Measurements from ENCODE around the gene DHX38. TPM values are rescaled to one million over a fixed set of nuclear protein-coding genes. Genes with fewer than 3 reads are reported as not detected.
"Not testable (repeated sequence)": the region's sequence is repeated elsewhere in the genome, so short reads cannot be mapped to it uniquely, and the experiment has no call there.

DHX38 gene
- total RNA-seq: 10 to 100 TPM; 72.2 to 77.7 TPM

DNA sequence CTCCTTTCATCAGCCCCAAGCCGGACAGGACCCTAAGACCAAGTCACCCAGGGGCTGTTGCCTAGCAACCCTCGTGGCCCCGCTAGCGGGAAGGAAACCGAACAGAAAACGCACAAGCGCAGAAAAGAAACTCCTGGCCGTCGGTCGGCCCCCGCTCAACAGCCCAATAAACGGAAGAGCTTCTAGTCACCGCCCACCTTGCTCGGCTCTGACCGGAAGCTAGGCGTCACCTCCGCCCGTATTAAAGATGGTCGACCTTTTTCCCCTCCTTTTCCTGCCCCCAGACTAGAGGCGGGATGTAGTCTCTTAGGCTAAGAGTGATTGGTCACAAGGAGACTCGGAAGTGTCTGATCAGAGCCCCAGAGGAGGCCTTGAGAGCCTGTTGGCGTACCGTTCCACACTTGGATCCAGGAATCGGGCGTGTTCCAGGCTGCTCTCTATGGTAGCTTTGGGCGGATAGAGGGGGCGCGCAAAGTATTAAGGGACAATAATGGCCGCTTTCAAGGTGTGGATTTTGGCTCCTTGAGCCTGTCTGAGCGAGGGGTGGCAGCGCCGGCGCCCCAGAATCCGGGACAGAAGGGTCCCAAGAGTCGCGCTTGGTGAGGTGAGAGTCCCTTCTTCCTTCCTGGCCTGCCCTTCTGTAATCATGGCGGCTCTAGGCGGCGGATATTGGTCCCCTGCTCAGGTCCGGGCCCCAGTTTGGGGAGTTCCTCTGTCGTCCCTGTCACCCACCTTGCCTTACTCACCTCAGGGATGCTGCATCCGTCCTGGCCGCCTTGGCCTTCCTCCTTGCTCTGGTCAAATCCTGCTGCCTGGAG is at the start of gene DHX38, which contains the start of gene TXNL4B:
TSS of gene DHX38 (plus strand) at position 400 of the 818 bp plus-strand sequence. CDS start 2,311 bp downstream, outside the sequence.
TSS of gene TXNL4B (minus strand) at position 173 of the 818 bp plus-strand sequence. CDS start 2,871 bp downstream, outside the sequence.
- Mint-ChIP-seq H3K27ac (peak within 1 kb of the TSS; percentile 94), H3K27me3 (no peaks in the 10 kb centered on the region), H3K36me3 (peaks cover 25% of the 10 kb centered on the region), H3K9me3 (no peaks in the 10 kb centered on the region), H3K4me3 (peak within 1 kb of the TSS; percentile 96), H3K4me1 (ENCODE audit: low read depth) (peaks cover 33% of the 10 kb centered on the region)
- CTCF ChIA-PET: interaction anchor here (0.6 to 2.0 kb wide), 4 partner anchors 27 to 220 kb away, joined by 3 to 7 read pairs (median 4); no protein-coding TSS in a partner anchor
- intact Hi-C loops (cut with micrococcal nuclease): loop anchor here (1.0 to 5.0 kb wide), 8 partner anchors 25 to 611 kb away; partner anchors contain the start of genes AP1G1, DHODH, IST1 and PHLPP2
- DNase-seq: peak; percentile 96
- POLR2A ChIA-PET: interaction anchor here (0.5 to 1.3 kb wide), 6 partner anchors 9 to 1658 kb away, joined by 3 to 8 read pairs (median 4); partner anchors contain the start of gene IST1

DNA sequence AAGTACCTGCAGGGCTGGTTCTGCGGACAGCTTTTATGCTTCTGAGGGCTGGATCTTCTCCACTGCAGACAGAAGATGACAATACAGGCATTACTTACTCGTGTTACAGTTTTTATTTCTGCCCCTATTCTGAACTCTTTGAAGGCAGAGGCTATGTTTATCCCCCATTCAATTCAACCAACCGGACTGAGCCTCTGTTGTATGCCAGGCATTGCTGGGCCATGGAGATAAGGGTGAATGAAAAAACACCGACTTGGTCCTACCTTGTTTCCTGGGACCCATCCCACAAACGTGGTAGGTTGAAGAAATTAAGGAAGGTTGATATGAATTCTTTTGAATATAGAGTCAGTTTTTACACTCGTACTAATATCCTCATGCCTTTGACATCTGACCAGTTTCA is 49.4 kb upstream of the DHX38 start:
- POLR2A ChIA-PET: no interaction called here
- Mint-ChIP-seq H3K9me3 (peaks cover 9% of the 10 kb centered on the region), H3K27me3 (no peaks in the 10 kb centered on the region), H3K4me3 (no peak overlapping the region), H3K27ac (no peak overlapping the region), H3K36me3 (peaks cover 25% of the 10 kb centered on the region), H3K4me1 (ENCODE audit: low read depth) (no peaks in the 10 kb centered on the region)
- intact Hi-C loops (cut with micrococcal nuclease): no loop called here
- CTCF ChIA-PET: no interaction called here
- DNase-seq: no peak

DNA sequence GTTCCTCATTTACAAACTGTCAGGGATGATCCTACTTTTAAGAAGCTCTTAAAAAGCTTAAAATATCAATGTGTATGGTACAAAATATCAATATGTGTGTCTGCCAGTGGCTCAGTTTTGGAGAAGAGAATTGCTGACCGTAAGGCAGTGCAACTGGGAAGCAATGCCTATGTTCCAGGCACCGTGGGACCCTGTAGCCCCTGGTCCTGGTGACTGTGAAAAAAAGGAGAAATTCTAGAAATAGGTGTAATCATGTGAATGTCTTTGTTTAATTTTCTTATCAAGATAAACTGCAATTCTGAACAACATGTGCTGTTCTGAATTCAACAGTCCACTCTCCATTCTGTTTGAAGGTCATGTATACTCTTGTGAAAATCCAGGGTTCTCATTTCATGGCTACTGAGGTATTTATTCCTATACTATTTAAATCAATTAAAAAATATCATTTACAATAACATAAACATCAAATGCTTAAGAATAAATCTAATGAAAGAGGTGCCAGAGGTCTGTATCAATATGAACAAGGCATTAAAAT is 48.8 kb upstream of the DHX38 start:
- no peak overlapping the region for H3K27ac Mint-ChIP-seq
- no peaks in the 10 kb centered on the region for H3K4me1 Mint-ChIP-seq (ENCODE audit: low read depth)
- peaks cover 26% of the 10 kb centered on the region for H3K36me3 Mint-ChIP-seq
- peaks cover 12% of the 10 kb centered on the region for H3K9me3 Mint-ChIP-seq
- H3K4me3 Mint-ChIP-seq: no peak overlapping the region
- intact Hi-C loops (cut with micrococcal nuclease): no loop called here
- DNase-seq: no peak
- ChIA-PET CTCF (no interaction called here), POLR2A (no interaction called here)
- no peaks in the 10 kb centered on the region for H3K27me3 Mint-ChIP-seq

DNA sequence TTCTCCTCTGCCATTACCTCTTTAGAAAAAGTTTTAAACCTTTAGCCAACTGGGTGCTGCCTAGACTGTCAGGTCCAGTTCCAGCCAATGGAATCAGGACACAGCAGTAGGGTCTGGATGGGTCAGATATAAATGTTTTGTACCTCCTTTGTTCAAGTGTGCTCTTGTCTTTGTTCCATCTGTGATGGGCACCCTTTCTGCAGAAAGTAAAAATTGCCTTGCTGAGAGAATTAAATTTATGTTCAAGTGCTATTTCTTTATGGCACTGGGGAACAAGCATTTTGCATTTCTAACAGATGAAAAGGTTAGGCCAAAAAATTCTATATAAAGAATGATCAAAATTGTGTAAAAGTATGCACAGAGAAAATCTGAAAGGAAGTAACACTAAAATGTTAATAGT is 44.5 kb upstream of the DHX38 start:
- H3K9me3 Mint-ChIP-seq: peaks cover 18% of the 10 kb centered on the region
- no peak overlapping the region for H3K4me3 Mint-ChIP-seq
- H3K27ac Mint-ChIP-seq: no peak overlapping the region
- DNase-seq: no peak
- intact Hi-C loops (cut with micrococcal nuclease): no loop called here
- ChIA-PET CTCF (no interaction called here), POLR2A (interaction anchor here (0.6 kb wide), 1 partner anchor 1366 kb away, joined by 4 read pairs; no protein-coding TSS in a partner anchor)
- H3K27me3 Mint-ChIP-seq: no peaks in the 10 kb centered on the region
- no peaks in the 10 kb centered on the region for H3K4me1 Mint-ChIP-seq (ENCODE audit: low read depth)
- peaks cover 6% of the 10 kb centered on the region for H3K36me3 Mint-ChIP-seq

DNA sequence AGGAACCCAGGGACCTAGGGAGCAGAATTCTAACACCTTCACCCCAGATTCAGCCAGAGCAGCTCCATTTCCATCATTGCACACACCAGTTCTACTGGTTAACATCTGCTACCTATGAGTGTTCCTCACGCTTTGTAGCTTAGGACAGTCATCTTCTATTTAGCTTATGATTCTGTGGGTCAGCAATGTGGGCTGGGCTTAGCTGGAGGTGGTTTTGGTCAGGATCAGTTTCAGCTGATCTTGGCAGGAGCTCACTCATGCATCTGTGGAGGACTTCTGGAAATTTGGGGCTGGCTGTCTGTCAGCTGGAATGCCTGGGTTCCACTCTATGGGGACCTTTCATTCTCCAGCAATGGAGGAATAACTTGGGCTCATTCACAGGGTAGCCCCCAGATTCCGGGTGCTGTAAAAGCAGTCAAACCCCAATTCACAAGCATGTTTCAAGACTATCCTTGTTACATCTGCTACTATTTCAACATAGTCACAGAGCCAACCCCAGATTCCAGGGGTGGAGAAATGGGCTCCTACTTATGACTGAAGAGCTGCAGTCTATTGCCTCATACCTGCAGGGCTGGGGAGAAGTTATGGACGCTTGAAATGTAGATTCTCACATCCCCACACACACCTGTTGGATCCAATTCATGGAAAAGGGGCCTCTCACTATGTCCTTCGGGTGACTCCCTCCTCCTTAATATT is 42.7 kb upstream of the DHX38 start:
- DNase-seq: no peak
- ChIA-PET POLR2A (no interaction called here), CTCF (no interaction called here)
- Mint-ChIP-seq H3K9me3 (peaks cover 18% of the 10 kb centered on the region), H3K4me3 (no peak overlapping the region), H3K36me3 (peaks cover 6% of the 10 kb centered on the region), H3K4me1 (ENCODE audit: low read depth) (no peaks in the 10 kb centered on the region), H3K27me3 (no peaks in the 10 kb centered on the region), H3K27ac (no peak overlapping the region)
- intact Hi-C loops (cut with micrococcal nuclease): no loop called here

DNA sequence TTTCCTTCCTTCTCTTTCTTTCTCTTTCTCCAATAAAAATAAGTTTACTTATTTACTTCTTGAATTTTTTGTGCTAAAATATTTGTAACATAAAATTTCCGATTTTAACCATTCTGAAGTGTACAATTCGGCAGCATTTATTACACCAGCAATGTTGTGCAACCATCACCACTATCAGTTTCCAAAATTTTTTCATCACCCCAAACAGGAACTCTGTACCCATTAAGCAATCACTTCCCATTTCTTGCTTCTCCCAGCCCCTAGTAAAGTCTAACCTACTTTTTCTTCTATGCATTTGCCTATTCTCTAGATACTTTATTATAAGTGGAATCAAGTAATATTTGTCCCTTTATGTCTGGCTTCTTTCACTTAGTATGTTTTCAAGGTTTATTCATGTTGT is 41.8 kb upstream of the DHX38 start:
- POLR2A ChIA-PET: no interaction called here
- Mint-ChIP-seq H3K4me3 (no peak overlapping the region), H3K27ac (no peak overlapping the region), H3K27me3 (no peaks in the 10 kb centered on the region), H3K4me1 (ENCODE audit: low read depth) (no peaks in the 10 kb centered on the region), H3K9me3 (peaks cover 18% of the 10 kb centered on the region), H3K36me3 (peaks cover 6% of the 10 kb centered on the region)
- intact Hi-C loops (cut with micrococcal nuclease): no loop called here
- no peak for DNase-seq
- CTCF ChIA-PET: no interaction called here

DNA sequence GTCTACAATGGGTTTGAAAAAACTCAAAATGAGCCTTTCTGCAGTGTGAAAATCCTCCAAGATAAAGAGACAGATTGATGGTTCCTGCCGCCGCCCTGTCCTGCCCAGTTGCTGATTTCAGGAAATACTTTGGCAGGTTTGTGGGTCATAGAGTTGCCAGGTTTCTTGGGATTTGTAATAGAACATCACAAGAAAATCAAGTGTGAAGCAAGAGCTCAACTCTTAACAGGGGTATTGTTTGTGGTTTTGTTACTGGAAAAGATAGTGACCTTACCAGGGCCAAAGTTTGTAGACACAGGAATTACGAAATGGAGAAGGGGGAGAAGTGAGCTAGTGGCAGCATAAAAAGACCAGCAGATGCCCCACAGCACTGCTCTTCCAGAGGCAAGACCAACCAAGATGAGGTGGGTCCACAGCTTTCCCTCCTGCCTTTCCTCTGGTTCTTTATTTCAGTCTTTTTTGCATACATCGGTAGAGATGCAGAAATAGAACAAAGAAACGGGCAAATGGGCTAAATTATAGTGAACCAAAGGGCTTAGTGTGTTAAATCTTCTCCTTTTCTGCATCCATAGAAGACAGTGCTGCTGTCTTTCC is 39.3 kb upstream of the DHX38 start, which contains the start of gene HP:
TSS of gene HP (plus strand) at position 252 of the 594 bp plus-strand sequence. CDS start at position 400, 148 bp downstream.
- CTCF ChIA-PET; intact Hi-C loops (cut with micrococcal nuclease); H3K27ac Mint-ChIP-seq; H3K36me3 Mint-ChIP-seq; POLR2A ChIA-PET; H3K27me3 Mint-ChIP-seq; DNase-seq; H3K4me3 Mint-ChIP-seq; H3K4me1 Mint-ChIP-seq (ENCODE audit: low read depth): not testable (repeated sequence)
- H3K9me3 Mint-ChIP-seq: peaks cover 12% of the 10 kb centered on the region

DNA sequence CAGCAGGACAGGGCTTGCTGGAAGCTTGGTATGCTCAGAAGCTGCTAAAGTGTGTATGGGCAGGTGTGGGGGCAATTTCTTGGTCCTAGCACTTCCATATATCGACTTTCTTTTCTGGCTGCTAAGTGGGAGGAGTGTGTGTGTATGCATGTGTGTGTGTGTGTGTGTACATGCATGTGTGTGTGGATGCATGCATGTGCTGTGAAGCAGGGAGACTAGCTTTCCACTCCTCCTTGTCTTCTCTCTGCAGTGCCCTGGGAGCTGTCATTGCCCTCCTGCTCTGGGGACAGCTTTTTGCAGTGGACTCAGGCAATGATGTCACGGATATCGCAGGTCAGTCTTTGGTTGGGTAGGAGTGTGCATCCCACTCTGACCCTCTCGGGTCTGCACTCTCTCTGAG is 37.7 kb upstream of the DHX38 start:
- no peaks in the 10 kb centered on the region for H3K36me3 Mint-ChIP-seq
- no peak overlapping the region for H3K4me3 Mint-ChIP-seq
- no peak overlapping the region for H3K27ac Mint-ChIP-seq
- CTCF ChIA-PET: no interaction called here
- POLR2A ChIA-PET: no interaction called here
- intact Hi-C loops (cut with micrococcal nuclease): no loop called here
- no peaks in the 10 kb centered on the region for H3K27me3 Mint-ChIP-seq
- H3K4me1 Mint-ChIP-seq (ENCODE audit: low read depth): no peaks in the 10 kb centered on the region
- H3K9me3 Mint-ChIP-seq: peaks cover under 1% of the 10 kb centered on the region
- no peak for DNase-seq

DNA sequence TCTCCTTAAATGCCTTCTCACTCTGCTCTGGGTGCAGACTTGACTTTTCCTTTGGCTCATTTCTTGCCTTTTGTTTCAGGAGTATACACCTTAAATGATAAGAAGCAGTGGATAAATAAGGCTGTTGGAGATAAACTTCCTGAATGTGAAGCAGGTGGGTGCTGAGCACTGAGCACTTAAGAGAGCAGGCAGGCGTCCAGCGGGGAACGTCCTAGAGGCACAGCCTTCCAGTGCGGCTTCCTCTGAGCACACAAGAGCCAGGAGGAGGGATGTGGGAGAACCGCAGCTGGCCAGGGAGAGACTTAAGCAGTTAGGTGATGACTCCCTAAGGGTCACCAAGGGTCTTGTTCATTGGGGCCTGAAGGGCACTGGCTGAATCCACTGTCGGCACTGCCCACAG is 36.3 kb upstream of the DHX38 start:
- H3K27ac Mint-ChIP-seq; DNase-seq; POLR2A ChIA-PET; H3K4me1 Mint-ChIP-seq (ENCODE audit: low read depth); H3K27me3 Mint-ChIP-seq; H3K36me3 Mint-ChIP-seq; H3K4me3 Mint-ChIP-seq; intact Hi-C loops (cut with micrococcal nuclease); CTCF ChIA-PET; H3K9me3 Mint-ChIP-seq: not testable (repeated sequence)

DNA sequence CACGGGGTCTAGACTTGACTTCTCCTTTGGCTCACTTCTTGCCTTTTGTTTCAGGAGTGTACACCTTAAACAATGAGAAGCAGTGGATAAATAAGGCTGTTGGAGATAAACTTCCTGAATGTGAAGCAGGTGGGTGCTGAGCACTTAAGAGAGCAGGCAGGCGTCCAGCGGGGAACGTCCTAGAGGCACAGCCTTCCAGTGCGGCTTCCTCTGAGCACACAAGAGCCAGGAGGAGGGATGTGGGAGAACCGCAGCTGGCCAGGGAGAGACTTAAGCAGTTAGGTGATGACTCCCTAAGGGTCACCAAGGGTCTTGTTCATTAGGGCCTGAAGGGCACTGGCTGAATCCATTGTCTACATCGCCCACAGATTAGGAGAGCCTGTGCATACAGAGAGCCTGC is 34.6 kb upstream of the DHX38 start:
- intact Hi-C loops (cut with micrococcal nuclease); H3K27me3 Mint-ChIP-seq; H3K27ac Mint-ChIP-seq; H3K4me1 Mint-ChIP-seq (ENCODE audit: low read depth); H3K9me3 Mint-ChIP-seq; DNase-seq; H3K4me3 Mint-ChIP-seq; CTCF ChIA-PET; H3K36me3 Mint-ChIP-seq; POLR2A ChIA-PET: not testable (repeated sequence)

DNA sequence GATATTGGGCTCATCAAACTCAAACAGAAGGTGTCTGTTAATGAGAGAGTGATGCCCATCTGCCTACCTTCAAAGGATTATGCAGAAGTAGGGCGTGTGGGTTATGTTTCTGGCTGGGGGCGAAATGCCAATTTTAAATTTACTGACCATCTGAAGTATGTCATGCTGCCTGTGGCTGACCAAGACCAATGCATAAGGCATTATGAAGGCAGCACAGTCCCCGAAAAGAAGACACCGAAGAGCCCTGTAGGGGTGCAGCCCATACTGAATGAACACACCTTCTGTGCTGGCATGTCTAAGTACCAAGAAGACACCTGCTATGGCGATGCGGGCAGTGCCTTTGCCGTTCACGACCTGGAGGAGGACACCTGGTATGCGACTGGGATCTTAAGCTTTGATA is 33.2 kb upstream of the DHX38 start:
- Mint-ChIP-seq H3K27me3 (no peaks in the 10 kb centered on the region), H3K27ac (no peak overlapping the region), H3K4me1 (ENCODE audit: low read depth) (no peaks in the 10 kb centered on the region), H3K4me3 (no peak overlapping the region), H3K9me3 (no peaks in the 10 kb centered on the region), H3K36me3 (no peaks in the 10 kb centered on the region)
- DNase-seq: no peak
- ChIA-PET POLR2A (no interaction called here), CTCF (no interaction called here)
- intact Hi-C loops (cut with micrococcal nuclease): no loop called here

DNA sequence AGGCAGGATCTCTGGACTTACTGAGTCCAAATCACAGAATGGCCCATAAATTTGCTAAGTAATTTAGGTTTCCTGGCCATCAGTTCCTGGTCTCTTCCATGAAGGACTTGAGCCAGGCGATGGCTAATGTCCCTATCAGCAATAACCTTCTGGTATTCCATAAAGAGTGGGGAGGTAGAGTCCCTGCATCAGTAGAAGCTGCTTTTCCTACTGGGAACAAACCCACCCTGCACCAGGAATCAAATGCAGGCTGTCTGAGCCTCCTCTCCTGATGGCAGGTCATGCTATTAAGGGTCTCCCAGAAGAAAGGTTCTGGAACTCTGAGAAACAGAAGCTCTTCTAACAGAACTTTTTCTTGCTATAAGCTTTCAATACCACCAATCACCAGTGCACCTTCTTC is 32.1 kb upstream of the DHX38 start:
- POLR2A ChIA-PET: no interaction called here

More for the DNA sequence above, 32.1 kb upstream of the DHX38 start:
- Mint-ChIP-seq H3K4me1 (ENCODE audit: low read depth) (no peaks in the 10 kb centered on the region), H3K9me3 (no peaks in the 10 kb centered on the region), H3K27ac (no peak overlapping the region), H3K27me3 (no peaks in the 10 kb centered on the region), H3K4me3 (no peak overlapping the region), H3K36me3 (no peaks in the 10 kb centered on the region)
- no peak for DNase-seq
- intact Hi-C loops (cut with micrococcal nuclease): no loop called here
- CTCF ChIA-PET: no interaction called here

All from activated CD4-positive, alpha-beta memory T cell treated with anti-CD3 and anti-CD28 coated beads for 36 hours (primary cell).